ENCODE measurements around the gene LRPAP1.

DNA sequence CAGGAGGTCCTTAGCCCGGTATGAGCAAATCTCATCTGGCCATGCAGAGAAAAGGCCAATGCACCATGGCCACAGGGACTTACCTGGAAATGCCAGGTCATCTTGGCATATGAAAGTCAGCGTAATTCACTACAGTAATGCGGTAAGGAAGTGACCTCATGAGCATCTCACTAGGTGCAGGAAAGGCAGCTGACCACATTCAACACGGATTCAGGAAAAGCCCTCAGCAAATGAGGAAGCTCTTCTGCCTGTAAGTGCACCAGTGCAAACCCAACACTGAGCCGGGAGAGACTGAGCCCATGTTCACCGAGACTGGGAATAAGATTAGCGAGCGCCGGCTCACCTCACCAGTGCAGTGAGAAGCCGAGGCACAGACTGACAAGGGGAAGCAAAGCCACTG lies 23.7 kb downstream of the LRPAP1 start:
- no peak for TF ChIP-seq POLR2A (IDR thresholded peaks at IDR 0.05)
- TF ChIP-seq, protein P1, sequence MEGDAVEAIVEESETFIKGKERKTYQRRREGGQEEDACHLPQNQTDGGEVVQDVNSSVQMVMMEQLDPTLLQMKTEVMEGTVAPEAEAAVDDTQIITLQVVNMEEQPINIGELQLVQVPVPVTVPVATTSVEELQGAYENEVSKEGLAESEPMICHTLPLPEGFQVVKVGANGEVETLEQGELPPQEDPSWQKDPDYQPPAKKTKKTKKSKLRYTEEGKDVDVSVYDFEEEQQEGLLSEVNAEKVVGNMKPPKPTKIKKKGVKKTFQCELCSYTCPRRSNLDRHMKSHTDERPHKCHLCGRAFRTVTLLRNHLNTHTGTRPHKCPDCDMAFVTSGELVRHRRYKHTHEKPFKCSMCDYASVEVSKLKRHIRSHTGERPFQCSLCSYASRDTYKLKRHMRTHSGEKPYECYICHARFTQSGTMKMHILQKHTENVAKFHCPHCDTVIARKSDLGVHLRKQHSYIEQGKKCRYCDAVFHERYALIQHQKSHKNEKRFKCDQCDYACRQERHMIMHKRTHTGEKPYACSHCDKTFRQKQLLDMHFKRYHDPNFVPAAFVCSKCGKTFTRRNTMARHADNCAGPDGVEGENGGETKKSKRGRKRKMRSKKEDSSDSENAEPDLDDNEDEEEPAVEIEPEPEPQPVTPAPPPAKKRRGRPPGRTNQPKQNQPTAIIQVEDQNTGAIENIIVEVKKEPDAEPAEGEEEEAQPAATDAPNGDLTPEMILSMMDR (IDR thresholded peaks at IDR 0.05): no peak

All from sigmoid colon (tissue), 3 donors.